HG03469 (cell line): ENCODE measurements around the gene VPS41.

Experiments
- ATAC-seq: cut with Tn5 transposase; IDR thresholded peaks from one replicate; pipeline ENCODE4 v1.9.1; 2021; ENCODE audit warnings: mild to moderate bottlenecking, moderate library complexity, moderate number of reproducible peaks; ENCODE audit not compliant: unreplicated experiment

Gene VPS41

DNA sequence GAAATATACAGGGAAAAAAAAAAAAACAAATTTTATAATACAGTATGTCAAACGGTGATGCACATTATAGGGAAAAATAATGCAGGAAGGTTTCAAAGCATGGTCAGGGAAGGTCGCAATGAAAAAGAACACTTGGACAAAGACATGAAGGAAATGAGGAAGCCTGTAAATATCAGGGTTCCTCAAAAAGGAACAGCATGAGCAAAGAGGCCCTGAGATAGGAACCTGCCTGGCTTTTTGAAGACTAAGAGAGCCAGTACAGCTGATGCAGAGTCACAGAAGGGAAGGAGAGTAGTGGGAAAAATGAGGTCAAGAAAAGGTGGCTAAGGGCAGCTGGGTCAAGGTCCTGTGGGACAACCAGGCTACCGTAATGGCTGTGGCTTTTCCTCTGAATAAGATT lies 1.9 kb downstream of the VPS41 start:
- no peak for ATAC-seq

DNA sequence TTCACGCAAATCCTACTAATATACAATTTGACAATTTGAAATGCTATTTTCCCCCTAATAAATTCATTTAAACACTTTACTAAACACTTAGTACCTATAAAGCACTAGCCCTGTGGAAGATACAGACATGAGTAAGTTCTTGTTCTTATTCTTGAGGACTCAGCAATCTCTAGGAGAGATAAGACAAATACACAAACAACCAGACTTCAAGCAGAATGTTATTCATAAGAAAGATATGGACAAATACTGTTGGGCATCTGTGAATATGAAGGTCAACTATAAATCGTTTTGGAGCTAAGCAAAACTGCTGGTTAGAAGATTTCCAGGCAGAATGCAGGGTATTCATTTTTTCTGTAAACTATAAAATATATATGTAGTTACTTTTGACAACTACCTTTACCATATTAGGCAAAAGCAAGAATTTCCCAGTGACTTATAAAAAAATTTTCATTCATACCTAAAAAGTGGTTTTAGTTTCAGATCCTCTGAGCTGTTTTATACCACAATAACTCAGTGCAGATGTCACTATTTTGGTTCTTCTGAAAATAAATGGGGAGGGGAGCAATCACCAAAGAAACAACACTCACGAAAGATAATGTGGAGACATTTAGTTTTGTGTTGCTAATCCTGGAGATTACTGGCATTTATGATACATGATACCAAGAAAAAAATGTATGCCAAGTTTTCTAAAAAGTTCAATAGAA lies 3.8 kb downstream of the VPS41 start:
- ATAC-seq = peak; percentile 43

GRCh38 chr7:38903057-38903456 lies 5.9 kb downstream of the VPS41 start:
- ATAC-seq = no peak

- no peak for ATAC-seq
These were observed 6.5 kb downstream of the VPS41 start for GRCh38 chr7:38902449-38902848.

GRCh38 chr7:38893061-38893460 lies 15.9 kb downstream of the VPS41 start:
- no peak for ATAC-seq

GRCh38 chr7:38890597-38890996 lies 18.4 kb downstream of the VPS41 start:
- ATAC-seq = no peak

- ATAC-seq = no peak
These were observed 19.0 kb downstream of the VPS41 start for GRCh38 chr7:38889872-38890432.

- no peak for ATAC-seq
These were observed 19.9 kb downstream of the VPS41 start for GRCh38 chr7:38889079-38889478.

DNA sequence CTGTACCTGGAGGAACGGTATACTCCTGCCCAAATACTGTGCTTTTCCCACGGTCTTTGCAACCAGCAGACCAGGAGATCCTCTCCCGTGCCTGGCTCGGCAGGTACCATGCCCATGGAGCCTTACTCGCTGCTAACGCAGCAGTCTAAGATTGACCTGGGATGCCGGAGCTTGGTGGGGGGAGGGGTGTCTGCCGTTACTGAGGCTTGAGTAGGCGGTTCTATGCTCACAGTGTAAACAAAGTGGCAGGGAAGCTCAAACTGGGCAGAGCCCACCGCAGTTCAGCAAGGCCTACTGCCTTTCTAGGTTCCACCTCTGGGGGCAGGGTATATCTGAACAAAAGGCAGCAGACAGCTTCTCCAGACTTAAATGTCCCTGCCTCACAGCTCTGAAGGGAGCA lies 22.7 kb downstream of the VPS41 start:
- no peak for ATAC-seq

GRCh38 chr7:38883706-38884105 lies 25.3 kb downstream of the VPS41 start:
- no peak for ATAC-seq

- no peak for ATAC-seq
These were observed 26.9 kb downstream of the VPS41 start for GRCh38 chr7:38881947-38882684.

DNA sequence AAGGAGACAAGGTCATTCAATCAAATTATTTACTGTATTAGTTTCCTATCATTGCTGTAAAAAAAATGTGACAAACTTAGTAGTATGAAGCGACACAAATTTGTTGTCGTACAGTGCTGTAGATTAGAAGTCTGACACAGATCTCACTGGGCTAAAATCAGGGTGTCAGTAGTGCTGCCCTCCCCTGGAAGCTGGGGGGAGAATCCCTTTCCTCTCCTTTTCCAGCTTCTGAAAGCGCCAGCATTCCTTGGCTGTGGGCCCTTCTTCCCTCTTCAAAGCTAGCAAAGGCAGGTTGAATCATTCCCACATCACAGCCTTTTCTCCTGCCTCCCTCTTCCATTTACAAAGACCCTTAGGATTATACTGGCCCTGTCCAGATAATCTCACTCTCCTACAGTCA lies 28.0 kb downstream of the VPS41 start:
- no peak for ATAC-seq

GRCh38 chr7:38880454-38880853 lies 28.5 kb downstream of the VPS41 start:
- ATAC-seq = no peak

DNA sequence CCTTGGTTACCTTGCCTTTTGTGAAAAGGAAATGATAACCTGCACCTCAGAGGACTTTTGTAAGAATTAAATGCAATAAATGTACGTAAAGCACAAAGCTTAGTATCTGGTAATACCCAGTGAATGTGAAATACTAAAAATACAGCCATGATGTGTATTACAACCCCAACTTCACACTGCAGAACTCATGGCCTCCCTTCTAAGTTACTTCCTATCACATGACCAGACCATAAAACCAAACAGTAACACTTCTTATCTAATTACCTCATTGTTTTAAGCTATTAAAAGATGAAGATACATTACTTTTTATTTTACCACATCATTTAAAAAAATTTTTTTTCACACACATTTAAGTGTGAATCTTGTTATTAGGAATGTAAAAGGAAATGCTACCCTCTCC lies 29.0 kb downstream of the VPS41 start:
- ATAC-seq = no peak

DNA sequence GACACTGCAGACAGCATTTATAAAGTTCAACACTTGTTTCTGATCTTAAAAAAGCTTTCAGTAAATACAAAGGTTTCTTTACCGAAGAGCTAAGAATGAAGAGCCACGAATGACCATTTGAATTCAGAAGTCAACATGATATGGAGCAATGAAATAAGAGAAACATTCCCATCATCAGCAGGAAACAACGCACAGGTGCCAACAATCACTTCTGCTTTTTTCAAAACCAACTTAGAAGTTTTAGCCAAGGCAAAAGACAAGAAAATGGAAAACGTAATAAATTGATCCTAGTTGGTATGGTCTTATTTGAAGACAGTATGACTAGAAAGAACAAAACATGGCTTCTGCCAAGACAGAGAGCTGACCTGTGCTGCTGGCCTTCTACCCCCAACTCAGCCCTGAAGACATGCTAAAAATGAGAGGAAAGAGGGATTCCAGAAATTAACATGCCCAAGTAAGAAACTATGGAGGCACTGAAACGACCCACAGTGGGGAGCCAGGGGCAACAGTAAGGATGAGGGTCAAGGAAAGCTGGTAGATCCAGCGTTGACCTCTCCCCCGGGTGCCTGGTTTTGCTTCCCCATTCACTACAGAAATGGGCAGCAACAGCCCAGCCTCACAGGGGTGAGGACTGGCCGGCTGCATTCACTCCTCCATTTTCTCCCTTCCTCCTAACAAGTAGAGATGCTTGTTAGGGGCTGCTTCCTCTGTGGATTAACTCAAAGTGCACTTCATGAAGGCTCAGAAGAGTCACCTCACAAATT lies 30.1 kb downstream of the VPS41 start:
- no peak for ATAC-seq

DNA sequence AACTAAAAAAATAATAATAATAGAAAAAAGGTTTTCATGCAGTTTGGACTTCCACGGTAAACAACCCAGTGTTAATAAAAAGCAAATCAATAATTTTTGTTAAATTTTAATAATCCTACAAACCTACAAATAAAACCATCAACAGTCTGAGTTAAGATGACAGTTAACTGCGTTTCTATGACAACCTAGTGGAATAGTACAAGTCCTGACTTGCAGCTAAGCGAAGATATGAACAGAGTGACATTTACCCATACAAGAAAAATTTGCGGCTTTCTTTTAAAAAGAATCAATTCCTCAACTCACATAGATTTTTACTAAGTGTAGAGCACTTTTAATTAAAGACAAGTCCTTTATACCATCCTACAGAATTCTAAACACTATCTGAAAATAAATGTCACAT lies 35.6 kb downstream of the VPS41 start:
- ATAC-seq = no peak

- no peak for ATAC-seq
These were observed 36.8 kb downstream of the VPS41 start for GRCh38 chr7:38872202-38872601.

GRCh38 chr7:38870147-38870546 lies 38.8 kb downstream of the VPS41 start:
- no peak for ATAC-seq

DNA sequence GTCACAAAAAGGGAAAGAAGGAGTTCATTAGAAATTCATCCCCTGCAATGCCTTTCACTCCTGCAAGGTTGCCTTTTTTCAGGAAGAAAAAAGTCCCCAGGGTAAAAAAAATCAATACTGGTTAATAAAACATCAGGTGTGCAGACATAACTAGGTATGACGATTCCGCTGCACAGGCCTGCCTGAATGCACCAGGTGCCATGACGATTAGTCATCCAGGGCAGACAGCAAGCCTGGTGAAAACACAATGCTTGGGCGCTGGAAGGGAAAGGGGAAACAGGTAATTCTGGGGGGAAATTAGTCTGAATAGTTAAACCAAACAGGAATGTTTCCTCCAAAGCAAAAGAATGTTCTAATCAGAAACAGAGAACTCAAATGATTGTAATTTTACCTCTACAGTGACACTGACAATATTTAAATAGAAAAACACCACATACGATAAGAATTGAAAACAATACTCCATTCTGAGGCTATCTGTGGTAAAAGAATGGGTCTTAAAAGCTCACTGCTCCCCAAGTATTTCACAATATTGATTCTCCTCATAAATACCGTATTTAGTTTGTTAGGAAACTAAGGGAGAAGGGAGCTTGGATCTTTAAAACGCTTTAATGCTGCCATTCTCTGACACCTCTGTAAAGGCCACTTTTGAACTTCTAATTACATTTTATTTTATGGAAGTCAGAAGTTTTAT lies 45.2 kb downstream of the VPS41 start:
- no peak for ATAC-seq

DNA sequence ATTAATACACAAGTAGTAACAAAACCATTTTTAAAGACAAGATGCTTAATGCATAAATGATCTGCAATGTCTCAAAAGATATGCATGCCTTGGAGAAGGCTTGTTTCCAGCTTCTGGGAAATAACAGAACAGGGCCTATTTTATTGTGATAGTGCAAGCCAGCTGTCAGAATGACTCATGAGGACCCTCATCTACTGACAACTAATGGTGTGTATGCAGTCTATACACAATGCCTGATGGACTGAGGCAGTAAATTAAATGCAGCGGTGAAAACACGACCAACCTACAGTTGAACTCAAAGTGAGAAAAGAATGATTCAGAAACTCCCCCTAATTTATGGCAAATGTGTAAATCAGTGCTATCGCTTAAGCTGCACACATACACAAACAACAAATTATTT lies 46.3 kb downstream of the VPS41 start:
- ATAC-seq = no peak
